ENCODE measurements around the gene ANKRD36.
"Not testable (repeated sequence)": the region's sequence is repeated elsewhere in the genome, so short reads cannot be mapped to it uniquely, and the experiment has no call there.

GRCh38 chr2:97080855-97081254, 32.1 kb upstream of the ANKRD36 start:
- not testable (repeated sequence) for TF ChIP-seq PKNOX1 (IDR thresholded peaks at IDR 0.05); CTCF (IDR thresholded peaks at IDR 0.05 in 2 of 3, conservative IDR thresholded peaks at IDR 0.05 in 1 of 3; ENCODE audit: insufficient read depth in 2 of 3, low read depth in 1 of 3, low read length in 3 of 3); ZFX (CRISPR knock-in tag; IDR thresholded peaks at IDR 0.05); KDM2B (CRISPR knock-in tag; IDR thresholded peaks at IDR 0.05); SP1 (CRISPR knock-in tag; IDR thresholded peaks at IDR 0.05); EP300 (IDR thresholded peaks at IDR 0.05; ENCODE audit: low read length); ZC3H11A (IDR thresholded peaks at IDR 0.05; ENCODE audit: low read depth, low read length); TEAD2 (tag; IDR thresholded peaks at IDR 0.05); ELK1 (CRISPR knock-in tag; IDR thresholded peaks at IDR 0.05); GATAD2B (IDR thresholded peaks at IDR 0.05; ENCODE audit: borderline replicate concordance); HDAC2 (IDR thresholded peaks at IDR 0.05); ZNF551 (CRISPR knock-in tag; IDR thresholded peaks at IDR 0.05)

Measured in K562 (cell line).